Measurements from ENCODE around the gene IPCEF1.

DNA sequence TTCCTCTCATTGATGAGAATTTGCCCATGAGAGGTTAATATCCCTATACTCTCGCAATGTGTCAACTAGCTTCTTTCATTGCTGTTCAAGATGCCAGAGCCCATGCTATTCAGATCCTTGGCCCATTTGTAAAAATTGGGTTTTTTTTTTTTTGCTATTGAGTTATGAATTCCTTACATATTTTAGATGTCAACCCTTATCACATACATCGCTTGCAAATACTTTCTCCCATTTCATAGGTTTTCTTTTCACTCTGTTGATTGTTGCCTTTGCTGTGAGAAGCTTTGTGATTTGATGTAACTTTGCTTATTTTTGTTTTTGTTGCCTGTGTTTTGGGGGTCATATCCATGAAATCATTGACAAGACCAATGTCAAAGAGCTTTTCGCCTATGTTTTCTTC lies 32.2 kb upstream of the IPCEF1 start:
- TF ChIP-seq, protein P1, sequence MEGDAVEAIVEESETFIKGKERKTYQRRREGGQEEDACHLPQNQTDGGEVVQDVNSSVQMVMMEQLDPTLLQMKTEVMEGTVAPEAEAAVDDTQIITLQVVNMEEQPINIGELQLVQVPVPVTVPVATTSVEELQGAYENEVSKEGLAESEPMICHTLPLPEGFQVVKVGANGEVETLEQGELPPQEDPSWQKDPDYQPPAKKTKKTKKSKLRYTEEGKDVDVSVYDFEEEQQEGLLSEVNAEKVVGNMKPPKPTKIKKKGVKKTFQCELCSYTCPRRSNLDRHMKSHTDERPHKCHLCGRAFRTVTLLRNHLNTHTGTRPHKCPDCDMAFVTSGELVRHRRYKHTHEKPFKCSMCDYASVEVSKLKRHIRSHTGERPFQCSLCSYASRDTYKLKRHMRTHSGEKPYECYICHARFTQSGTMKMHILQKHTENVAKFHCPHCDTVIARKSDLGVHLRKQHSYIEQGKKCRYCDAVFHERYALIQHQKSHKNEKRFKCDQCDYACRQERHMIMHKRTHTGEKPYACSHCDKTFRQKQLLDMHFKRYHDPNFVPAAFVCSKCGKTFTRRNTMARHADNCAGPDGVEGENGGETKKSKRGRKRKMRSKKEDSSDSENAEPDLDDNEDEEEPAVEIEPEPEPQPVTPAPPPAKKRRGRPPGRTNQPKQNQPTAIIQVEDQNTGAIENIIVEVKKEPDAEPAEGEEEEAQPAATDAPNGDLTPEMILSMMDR (conservative IDR thresholded peaks at IDR 0.05; ENCODE audit: low read depth, low read length) = no peak
- TF ChIP-seq RCOR1 (IDR thresholded peaks at IDR 0.05; ENCODE audit: insufficient replicate concordance, low read length) (no peak), RFX5 (IDR thresholded peaks at IDR 0.05; ENCODE audit: low read depth, low read length) (no peak), POLR2A (IDR thresholded peaks at IDR 0.05; ENCODE audit: low read depth, low read length) (no peak), RAD21 (IDR thresholded peaks at IDR 0.05; ENCODE audit: low read length) (no peak), FOS (IDR thresholded peaks at IDR 0.05; ENCODE audit: low read depth, low read length) (no peak), USF2 (IDR thresholded peaks at IDR 0.05; ENCODE audit: low read depth, low read length) (no peak), MAZ (IDR thresholded peaks at IDR 0.05; ENCODE audit: borderline replicate concordance, low read depth, low read length) (no peak), CEBPB (IDR thresholded peaks at IDR 0.05; ENCODE audit: low read depth, low read length) (no peak), NFE2L2 (IDR thresholded peaks at IDR 0.05; ENCODE audit: low read depth, low read length) (no peak), CHD1 (IDR thresholded peaks at IDR 0.05; ENCODE audit: low read depth, low read length) (no peak), BHLHE40 (IDR thresholded peaks at IDR 0.05; ENCODE audit: low read depth, low read length) (no peak)
- TF ChIP-seq, protein P2, sequence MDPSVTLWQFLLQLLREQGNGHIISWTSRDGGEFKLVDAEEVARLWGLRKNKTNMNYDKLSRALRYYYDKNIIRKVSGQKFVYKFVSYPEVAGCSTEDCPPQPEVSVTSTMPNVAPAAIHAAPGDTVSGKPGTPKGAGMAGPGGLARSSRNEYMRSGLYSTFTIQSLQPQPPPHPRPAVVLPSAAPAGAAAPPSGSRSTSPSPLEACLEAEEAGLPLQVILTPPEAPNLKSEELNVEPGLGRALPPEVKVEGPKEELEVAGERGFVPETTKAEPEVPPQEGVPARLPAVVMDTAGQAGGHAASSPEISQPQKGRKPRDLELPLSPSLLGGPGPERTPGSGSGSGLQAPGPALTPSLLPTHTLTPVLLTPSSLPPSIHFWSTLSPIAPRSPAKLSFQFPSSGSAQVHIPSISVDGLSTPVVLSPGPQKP (IDR thresholded peaks at IDR 0.05; ENCODE audit: borderline replicate concordance, low read depth, low read length) = no peak
